ENCODE measurements around the gene YEATS4. TPM values are rescaled to one million over a fixed set of nuclear protein-coding genes. Genes with fewer than 3 reads are reported as not detected.
"Not testable (repeated sequence)": the region's sequence is repeated elsewhere in the genome, so short reads cannot be mapped to it uniquely, and the experiment has no call there.

The YEATS4 gene
- 10 to 100 TPM; 18.2 to 23.9 (median 20.3) TPM for total RNA-seq
- total RNA-seq (2013): 19.9 TPM

GRCh38 chr12:69359531-69360347, at the start of gene YEATS4:
Gene YEATS4 (plus strand): TSS chr12:69359743. CDS start chr12:69359973, 230 bp downstream.
- DNase-seq (peak; percentile 81 to 96), ATAC-seq (peak; percentile 79 to 88 (median 85))
- peaks cover 16% of the 10 kb centered on the region for H3K4me1 ChIP-seq (ENCODE audit: control insufficient read depth, insufficient read depth, low read length)
- intact Hi-C loops (cut with micrococcal nuclease): loop anchor here (10.0 kb wide), 1 partner anchor 65 kb away; no protein-coding TSS in a partner anchor
- no peaks in the 10 kb centered on the region for H3K27me3 ChIP-seq (ENCODE audit: control insufficient read depth, insufficient read depth, low read length)
- Mint-ChIP-seq H3K27me3 (ENCODE audit: low read depth in 2 of 2) (peaks cover 0 to 7% of the 10 kb centered on the region in 2 donors), H3K4me3 (peak within 1 kb of the TSS; percentile 88), H3K9me3 (no peaks in the 10 kb centered on the region), H3K27ac (peak within 1 kb of the TSS; percentile 93 to 95), H3K36me3 (no peaks in the 10 kb centered on the region), H3K4me1 (peaks cover 25 to 27% of the 10 kb centered on the region in 2 donors)
- H3K4me3 ChIP-seq (ENCODE audit: low read length): peak within 1 kb of the TSS; percentile 95
- H3K9me3 ChIP-seq (ENCODE audit: control insufficient read depth, insufficient read depth, low read length): no peaks in the 10 kb centered on the region
- under 1% methylated on average over 70 of the region's 70 CpGs for WGBS (ENCODE audit: insufficient coverage)
- peak within 1 kb of the TSS; percentile 96 for H3K27ac ChIP-seq (ENCODE audit: low read length)
- H3K36me3 ChIP-seq (ENCODE audit: control insufficient read depth, insufficient read depth, low read length): peaks cover 5% of the 10 kb centered on the region
- TF ChIP-seq CTCF (IDR thresholded peaks at IDR 0.05): no peak

GRCh38 chr12:69313209-69313608, 46.3 kb upstream of the YEATS4 start:
- no peak overlapping the region for H3K4me3 Mint-ChIP-seq
- no peak for ATAC-seq
- H3K27ac Mint-ChIP-seq: no peak overlapping the region
- no peak for DNase-seq
- Histone ChIP-seq H3K36me3 (ENCODE audit: control insufficient read depth, insufficient read depth, low read length) (no peaks in the 10 kb centered on the region), H3K9me3 (ENCODE audit: control insufficient read depth, insufficient read depth, low read length) (no peaks in the 10 kb centered on the region), H3K4me3 (ENCODE audit: low read length) (no peak overlapping the region), H3K4me1 (ENCODE audit: control insufficient read depth, insufficient read depth, low read length) (no peaks in the 10 kb centered on the region), H3K27me3 (ENCODE audit: control insufficient read depth, insufficient read depth, low read length) (no peaks in the 10 kb centered on the region), H3K27ac (ENCODE audit: low read length) (no peak overlapping the region)
- H3K27me3 Mint-ChIP-seq (ENCODE audit: low read depth in 2 of 2): no peaks in the 10 kb centered on the region
- no peaks in the 10 kb centered on the region for H3K9me3 Mint-ChIP-seq
- intact Hi-C loops (cut with micrococcal nuclease): no loop called here
- 100% methylated on average over 2 of the region's 3 CpGs for WGBS (ENCODE audit: insufficient coverage)
- TF ChIP-seq CTCF (IDR thresholded peaks at IDR 0.05): no peak
- no peaks in the 10 kb centered on the region for H3K4me1 Mint-ChIP-seq
- no peaks in the 10 kb centered on the region for H3K36me3 Mint-ChIP-seq

- not testable (repeated sequence) for DNase-seq; H3K4me3 ChIP-seq (ENCODE audit: low read length)
Measured at GRCh38 chr12:69316784-69317183, 42.8 kb upstream of the YEATS4 start.

GRCh38 chr12:69317233-69317632, 42.3 kb upstream of the YEATS4 start:
- H3K27ac Mint-ChIP-seq; H3K9me3 Mint-ChIP-seq; H3K4me3 ChIP-seq (ENCODE audit: low read length); DNase-seq; H3K4me3 Mint-ChIP-seq; H3K36me3 Mint-ChIP-seq; H3K27ac ChIP-seq (ENCODE audit: low read length); H3K4me1 Mint-ChIP-seq; H3K4me1 ChIP-seq (ENCODE audit: control insufficient read depth, insufficient read depth, low read length); H3K9me3 ChIP-seq (ENCODE audit: control insufficient read depth, insufficient read depth, low read length); intact Hi-C loops (cut with micrococcal nuclease); ATAC-seq; H3K36me3 ChIP-seq (ENCODE audit: control insufficient read depth, insufficient read depth, low read length); H3K27me3 ChIP-seq (ENCODE audit: control insufficient read depth, insufficient read depth, low read length): not testable (repeated sequence)
- WGBS (ENCODE audit: insufficient coverage): 63% methylated on average over 1 of the region's 2 CpGs
- H3K27me3 Mint-ChIP-seq (ENCODE audit: low read depth in 2 of 2): peaks cover 12 to 20% of the 10 kb centered on the region in 2 donors

More at GRCh38 chr12:69316784-69317183, 42.8 kb upstream of the YEATS4 start:
- H3K4me1 Mint-ChIP-seq; intact Hi-C loops (cut with micrococcal nuclease); H3K36me3 ChIP-seq (ENCODE audit: control insufficient read depth, insufficient read depth, low read length); H3K36me3 Mint-ChIP-seq; H3K27ac Mint-ChIP-seq; H3K4me1 ChIP-seq (ENCODE audit: control insufficient read depth, insufficient read depth, low read length); H3K9me3 Mint-ChIP-seq; H3K9me3 ChIP-seq (ENCODE audit: control insufficient read depth, insufficient read depth, low read length); H3K27ac ChIP-seq (ENCODE audit: low read length); H3K4me3 Mint-ChIP-seq; ATAC-seq; H3K27me3 ChIP-seq (ENCODE audit: control insufficient read depth, insufficient read depth, low read length): not testable (repeated sequence)
- peaks cover 12 to 20% of the 10 kb centered on the region in 2 donors for H3K27me3 Mint-ChIP-seq (ENCODE audit: low read depth in 2 of 2)

Measured in natural killer cell (primary cell).